ENCODE measurements around the gene LGR4. TPM values are rescaled to one million over a fixed set of nuclear protein-coding genes. Genes with fewer than 3 reads are reported as not detected.

LGR4 gene
- total and polyA plus RNA-seq, 11 donors = 7.4 to 39.1 (median 28.3) TPM

DNA sequence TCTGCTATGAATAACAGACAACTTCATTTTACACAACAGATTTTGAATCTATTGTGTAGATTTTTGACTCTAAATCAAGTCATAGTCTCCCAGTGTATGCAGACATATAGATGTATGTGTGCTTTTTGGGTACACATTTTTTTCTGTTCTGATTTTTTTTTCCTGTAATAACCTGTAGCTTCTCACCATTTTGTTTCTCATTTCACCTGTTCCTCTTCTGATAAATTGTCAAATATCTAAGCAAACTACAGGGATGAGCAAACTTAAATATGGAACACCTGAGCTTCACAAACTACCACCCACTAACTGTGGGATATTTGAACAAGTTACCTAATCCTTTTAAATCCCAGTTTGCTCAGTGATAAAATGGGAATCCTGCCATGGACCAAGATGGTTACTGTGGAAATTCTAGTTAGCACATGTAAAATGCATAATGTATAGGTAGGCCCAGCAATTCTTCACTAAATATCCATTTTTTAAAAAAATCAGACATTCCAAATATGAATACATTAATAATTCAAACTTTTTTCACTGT, 15.7 kb downstream of the LGR4 start:
- Histone ChIP-seq H3K27me3 (no peaks in the 10 kb centered on the region), H3K4me3 (no peak overlapping the region), H3K27ac (no peak overlapping the region), H3K36me3 (no peaks in the 10 kb centered on the region), H3K4me1 (peaks cover 0 to 20% (median under 1%) of the 10 kb centered on the region in 12 donors), H3K9me3 (no peaks in the 10 kb centered on the region)
- ATAC-seq (no peak), DNase-seq (no peak)
- intact Hi-C loops (cut with DNase I) = no loop called here
- TF ChIP-seq POLR2A (IDR thresholded peaks at IDR 0.05) = no peak
- TF ChIP-seq, protein P1, sequence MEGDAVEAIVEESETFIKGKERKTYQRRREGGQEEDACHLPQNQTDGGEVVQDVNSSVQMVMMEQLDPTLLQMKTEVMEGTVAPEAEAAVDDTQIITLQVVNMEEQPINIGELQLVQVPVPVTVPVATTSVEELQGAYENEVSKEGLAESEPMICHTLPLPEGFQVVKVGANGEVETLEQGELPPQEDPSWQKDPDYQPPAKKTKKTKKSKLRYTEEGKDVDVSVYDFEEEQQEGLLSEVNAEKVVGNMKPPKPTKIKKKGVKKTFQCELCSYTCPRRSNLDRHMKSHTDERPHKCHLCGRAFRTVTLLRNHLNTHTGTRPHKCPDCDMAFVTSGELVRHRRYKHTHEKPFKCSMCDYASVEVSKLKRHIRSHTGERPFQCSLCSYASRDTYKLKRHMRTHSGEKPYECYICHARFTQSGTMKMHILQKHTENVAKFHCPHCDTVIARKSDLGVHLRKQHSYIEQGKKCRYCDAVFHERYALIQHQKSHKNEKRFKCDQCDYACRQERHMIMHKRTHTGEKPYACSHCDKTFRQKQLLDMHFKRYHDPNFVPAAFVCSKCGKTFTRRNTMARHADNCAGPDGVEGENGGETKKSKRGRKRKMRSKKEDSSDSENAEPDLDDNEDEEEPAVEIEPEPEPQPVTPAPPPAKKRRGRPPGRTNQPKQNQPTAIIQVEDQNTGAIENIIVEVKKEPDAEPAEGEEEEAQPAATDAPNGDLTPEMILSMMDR (IDR thresholded peaks at IDR 0.05) = no peak

DNA sequence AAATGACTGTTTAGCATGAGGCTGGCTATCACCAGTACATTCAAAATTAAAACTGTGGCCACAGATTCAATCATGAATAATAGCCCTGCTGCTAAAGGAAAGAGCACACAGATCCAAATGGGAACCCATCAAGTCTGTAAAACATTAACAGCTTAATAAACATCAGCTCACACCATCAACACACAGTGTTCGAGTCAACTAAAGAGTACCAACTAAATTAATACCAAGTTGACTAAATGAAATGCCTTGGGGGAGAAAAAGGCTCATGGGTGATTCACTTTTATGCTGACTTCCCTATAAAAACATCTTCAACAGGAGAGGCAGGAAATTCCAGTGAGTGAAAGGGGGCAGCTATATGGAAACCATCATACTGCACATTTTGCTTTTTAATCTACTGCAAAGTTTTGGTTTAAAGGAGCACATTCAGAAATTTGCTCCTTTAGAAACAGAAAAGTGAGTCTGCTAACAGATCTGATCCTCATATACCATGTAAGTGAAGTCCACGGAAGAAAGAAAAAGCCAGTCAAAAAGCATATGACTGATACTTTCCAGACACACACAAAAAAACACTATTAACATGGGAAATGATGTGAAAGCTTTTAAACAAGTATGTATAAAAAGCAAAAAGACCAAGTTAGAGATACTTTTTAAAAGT, 16.3 kb downstream of the LGR4 start:
- no peaks in the 10 kb centered on the region for H3K9me3 ChIP-seq
- DNase-seq = no peak
- no peak for ATAC-seq
- no peaks in the 10 kb centered on the region for H3K27me3 ChIP-seq
- no peak overlapping the region for H3K4me3 ChIP-seq
- 60 to 67% (median 62%) methylated on average over 2 of the region's 2 CpGs for WGBS, 4 donors
- TF ChIP-seq, protein P1 (IDR thresholded peaks at IDR 0.05) = no peak
- TF ChIP-seq POLR2A (IDR thresholded peaks at IDR 0.05) = no peak
- intact Hi-C loops (cut with DNase I) = no loop called here
- no peaks in the 10 kb centered on the region for H3K36me3 ChIP-seq
- H3K4me1 ChIP-seq = peaks cover 0 to 26% (median 4%) of the 10 kb centered on the region in 12 donors
- H3K27ac ChIP-seq = no peak overlapping the region

DNA sequence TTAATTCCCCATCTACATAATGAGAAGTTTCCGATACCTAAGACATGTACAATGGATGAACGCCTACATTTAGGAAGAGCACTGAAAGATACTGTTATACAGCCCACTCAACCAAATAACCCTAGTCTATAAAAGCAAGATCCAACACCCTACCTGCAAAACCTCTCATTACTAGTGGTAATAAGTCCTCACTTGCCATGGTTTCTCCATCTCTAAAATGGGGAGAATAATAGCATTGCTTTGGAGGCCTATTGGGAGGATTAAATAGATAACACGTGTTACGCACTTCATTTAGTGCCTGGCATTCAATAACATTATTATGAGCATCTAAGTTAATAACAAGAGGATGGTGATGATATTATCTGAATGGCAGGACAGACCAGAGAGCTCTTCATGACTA, 16.9 kb downstream of the LGR4 start:
- ATAC-seq (no peak), DNase-seq (no peak)
- Histone ChIP-seq H3K27me3 (no peaks in the 10 kb centered on the region), H3K4me3 (no peak overlapping the region), H3K27ac (no peak overlapping the region), H3K9me3 (no peaks in the 10 kb centered on the region), H3K36me3 (no peaks in the 10 kb centered on the region), H3K4me1 (peaks cover 0 to 32% (median 5%) of the 10 kb centered on the region in 12 donors)
- intact Hi-C loops (cut with DNase I) = no loop called here
- TF ChIP-seq POLR2A (IDR thresholded peaks at IDR 0.05) = no peak
- TF ChIP-seq, protein P1 (IDR thresholded peaks at IDR 0.05) = no peak
- 94 to 96% (median 96%) methylated on average over 4 of the region's 4 CpGs for WGBS, 4 donors

DNA sequence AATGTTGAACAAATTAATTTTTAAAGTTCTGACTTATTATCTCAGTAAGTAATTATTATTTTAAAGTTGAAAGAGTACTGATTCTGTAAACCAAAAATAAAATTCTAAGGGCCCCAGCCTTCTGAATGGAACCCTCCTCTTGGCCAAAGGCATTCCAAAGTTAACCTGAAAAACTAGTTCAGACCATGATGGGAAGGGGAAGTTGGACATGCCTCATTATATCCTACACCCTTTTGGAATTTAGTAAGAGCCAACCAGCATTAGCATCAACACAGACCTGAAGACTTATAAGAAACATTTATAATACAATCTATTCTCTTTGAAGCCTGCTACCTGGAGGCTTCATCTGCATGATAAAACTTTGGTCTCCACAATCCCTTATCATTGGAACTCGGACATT, 18.9 kb downstream of the LGR4 start:
- Histone ChIP-seq H3K4me3 (no peak overlapping the region), H3K36me3 (no peaks in the 10 kb centered on the region), H3K4me1 (peaks cover 0 to 41% (median 5%) of the 10 kb centered on the region in 12 donors), H3K27ac (no peak overlapping the region), H3K27me3 (no peaks in the 10 kb centered on the region), H3K9me3 (no peaks in the 10 kb centered on the region)
- no peak for DNase-seq
- TF ChIP-seq, protein P1 (IDR thresholded peaks at IDR 0.05) = no peak
- no peak for TF ChIP-seq POLR2A (IDR thresholded peaks at IDR 0.05)
- no peak for ATAC-seq
- intact Hi-C loops (cut with DNase I) = no loop called here
- WGBS, 4 donors = 40 to 57% (median 48%) methylated on average over 1 of the region's 1 CpG

All from heart left ventricle (tissue), 16 donors.